HG03139 (cell line): ENCODE measurements around the gene TBC1D22A.

Experiments
- ATAC-seq: cut with Tn5 transposase; IDR thresholded peaks from one replicate; pipeline ENCODE4 v1.9.1; 2021; ENCODE audit not compliant: unreplicated experiment

The TBC1D22A gene

GRCh38 chr22:47006433-47006832, 244.0 kb downstream of the TBC1D22A start:
- ATAC-seq = no peak

DNA sequence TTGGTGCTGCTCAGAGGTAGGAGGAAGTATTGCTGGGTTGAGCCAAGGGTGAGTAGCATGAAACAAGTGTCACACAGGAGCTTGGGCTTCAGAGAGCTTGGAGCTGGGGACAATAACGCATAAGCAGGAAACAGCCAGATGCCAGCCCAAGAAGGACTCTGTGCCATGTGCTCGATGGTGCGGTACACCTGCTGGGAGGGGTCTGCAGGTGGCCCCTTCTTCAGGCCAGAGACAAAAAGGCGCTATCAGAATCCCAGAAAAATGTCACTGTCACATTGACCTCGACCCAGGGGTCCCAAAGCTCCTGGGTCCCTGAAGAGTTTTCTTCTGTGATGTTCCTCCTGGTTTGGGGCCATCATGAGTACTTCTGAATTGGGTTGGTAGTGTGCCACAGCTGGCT, 244.4 kb downstream of the TBC1D22A start:
- no peak for ATAC-seq

- no peak for ATAC-seq
Observed at GRCh38 chr22:47007496-47007895, 245.0 kb downstream of the TBC1D22A start.

GRCh38 chr22:47008208-47008885, 245.9 kb downstream of the TBC1D22A start:
- ATAC-seq = no peak

DNA sequence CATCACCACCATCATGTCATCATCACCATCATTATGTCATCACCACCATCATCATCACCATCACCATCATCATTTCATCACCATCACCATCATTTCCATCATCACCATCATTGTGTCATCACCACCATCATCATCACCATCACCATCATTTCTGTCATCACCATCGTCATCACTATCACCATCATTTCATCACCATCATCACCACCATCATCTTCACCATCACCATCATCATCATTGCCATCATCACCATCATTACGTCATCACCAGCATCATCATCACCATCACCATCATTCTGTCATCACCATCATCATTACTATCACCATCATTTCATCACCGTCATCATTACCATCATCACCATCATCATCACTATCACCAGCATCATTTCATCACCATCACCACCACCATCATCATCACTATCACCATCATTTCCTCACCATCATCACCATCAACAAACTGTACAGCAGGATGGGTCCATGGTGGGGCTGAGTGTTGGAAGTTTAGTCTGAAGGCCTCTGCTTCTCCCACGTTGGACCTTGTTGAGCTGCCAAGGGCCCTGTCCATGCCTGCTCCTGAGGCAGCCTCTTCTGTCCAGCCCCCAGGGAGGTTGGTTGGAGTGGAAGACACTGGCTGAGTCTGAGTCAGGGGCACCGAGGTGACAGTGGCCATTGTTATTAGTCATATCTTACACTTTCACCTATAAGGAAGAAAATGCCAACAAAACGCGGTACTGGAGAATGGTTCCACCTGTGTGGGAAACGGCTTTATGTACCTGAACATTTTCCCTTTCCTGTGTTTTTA, 247.1 kb downstream of the TBC1D22A start:
- no peak for ATAC-seq

DNA sequence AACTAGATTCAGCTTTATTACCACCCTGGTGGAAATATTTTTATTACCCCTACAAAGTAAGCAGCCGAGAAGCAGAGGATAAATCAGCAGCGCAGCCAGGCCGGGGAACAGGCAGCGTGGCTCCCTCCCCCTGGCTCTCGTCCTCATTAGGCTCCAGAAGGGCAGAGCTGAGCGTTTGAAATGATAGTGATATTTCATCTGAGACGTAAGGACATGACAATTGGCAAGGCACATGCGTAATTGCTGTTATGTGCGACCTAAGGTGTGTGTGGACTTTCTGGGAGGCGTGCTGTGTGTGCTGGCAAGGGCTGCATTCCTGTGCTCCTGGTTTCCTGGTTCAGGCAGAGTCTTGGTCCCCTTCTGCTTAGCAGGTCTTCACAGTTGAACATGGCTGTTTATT, 247.8 kb downstream of the TBC1D22A start:
- ATAC-seq = no peak

GRCh38 chr22:47011131-47011858, 248.8 kb downstream of the TBC1D22A start:
- no peak for ATAC-seq

- ATAC-seq = no peak
Observed at GRCh38 chr22:47011859-47012258, 249.4 kb downstream of the TBC1D22A start.

DNA sequence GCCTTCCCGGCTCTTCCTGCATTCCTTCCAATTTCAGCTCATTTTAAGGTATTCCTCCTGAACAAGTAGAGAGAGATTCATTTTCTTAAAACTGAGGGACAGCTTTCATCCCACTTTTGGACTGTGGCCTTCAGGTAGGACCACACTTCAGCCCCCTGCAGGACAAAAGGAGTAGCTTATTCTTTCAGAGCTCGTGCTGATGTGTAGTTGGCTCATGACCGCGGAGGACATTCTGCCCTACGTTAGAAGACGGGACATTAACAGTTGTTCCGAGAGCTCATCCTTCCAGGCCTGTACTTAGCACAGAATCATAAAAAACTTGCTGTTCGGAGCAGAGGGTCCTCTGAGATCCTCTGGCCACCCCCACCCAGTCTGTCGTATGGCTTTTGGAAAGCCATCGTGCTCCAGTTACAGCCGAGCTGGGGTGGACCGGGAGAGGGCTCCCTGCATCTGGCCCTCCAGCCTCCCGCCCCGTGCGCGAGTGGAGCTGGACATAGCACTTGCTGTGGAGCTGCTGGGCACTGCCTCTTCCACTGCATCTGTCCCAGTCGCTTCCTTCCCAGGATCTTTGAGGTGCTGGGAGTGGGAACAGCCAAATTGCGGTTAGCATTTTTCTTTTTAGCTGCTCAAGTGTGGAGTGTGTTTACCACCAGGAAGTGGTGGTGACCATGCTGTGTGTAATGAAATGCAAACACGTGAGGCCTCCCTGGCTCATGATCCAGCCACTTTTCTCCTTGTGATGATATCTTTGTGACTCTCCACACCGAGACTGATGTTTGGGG, 250.3 kb downstream of the TBC1D22A start:
- ATAC-seq = no peak

DNA sequence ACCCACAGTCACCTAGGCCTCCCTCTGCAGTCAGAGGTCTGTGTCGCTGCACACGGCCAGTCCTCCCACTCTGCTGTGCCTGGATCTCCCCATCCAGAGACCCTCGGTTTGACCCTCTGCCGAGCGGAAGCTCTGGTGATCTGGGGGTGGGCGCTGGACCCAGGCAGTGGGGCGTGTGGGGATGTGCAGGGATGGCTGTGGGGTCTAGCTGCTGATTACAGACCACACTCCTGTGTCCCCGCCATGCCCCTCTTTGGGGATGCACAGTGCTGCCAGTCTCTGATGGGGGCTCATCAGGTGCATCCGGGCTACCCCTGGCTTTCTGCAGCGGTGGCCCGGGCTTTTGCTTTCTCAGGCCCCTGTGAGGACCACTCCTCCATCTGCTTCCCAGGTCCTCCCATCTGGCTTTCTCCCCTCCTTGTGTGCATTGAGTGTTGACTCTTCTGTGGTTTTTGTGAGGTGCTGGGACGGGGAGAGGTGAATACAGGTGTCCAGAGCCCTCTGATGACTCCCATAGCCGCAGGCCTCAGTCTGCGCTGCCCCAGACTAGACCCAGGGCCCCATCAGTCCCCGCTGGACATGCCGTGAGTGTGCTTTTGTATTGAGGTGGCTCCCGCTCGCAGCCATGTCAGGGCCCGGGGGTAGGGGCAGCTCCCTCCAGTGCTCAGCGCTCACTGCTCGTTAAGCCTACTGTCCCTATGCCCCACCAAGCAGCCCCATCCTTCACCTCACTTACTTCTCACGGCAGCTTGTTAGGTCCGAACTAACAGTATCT, 251.6 kb downstream of the TBC1D22A start:
- ATAC-seq = no peak

DNA sequence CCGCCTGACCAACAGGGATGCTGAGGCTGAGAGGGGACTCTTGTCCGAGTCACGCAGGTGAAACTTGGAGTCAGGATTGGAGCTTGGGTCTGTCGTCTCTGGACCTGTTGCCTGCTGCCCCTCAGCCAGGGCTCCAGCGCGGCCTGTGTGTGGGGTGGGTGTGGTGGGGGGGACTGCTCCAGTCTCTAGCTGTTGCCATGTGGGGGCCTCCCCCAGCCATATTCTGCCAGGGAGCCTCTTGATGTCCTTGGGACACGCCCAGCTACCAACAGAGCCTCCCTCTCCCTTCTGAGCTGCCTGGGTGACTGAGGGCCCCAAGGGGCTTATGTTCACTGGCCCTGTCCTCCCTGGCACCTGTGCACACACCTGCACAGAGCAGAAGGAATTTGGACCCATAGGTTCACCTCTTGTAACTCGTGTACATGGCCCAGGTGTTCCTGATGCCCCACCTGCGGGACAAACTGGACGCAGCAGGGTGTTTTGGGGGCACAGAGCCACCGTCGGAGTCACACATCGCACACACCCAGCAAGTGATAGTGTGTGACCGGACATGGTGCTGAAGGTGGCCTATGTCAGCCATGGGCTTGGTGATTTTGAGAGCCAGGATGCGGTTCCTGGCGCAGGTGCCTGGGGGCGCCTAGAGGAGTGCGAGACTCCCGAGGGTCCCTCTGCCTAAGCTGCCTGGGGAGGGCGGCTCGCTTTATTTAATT, 252.3 kb downstream of the TBC1D22A start:
- no peak for ATAC-seq

DNA sequence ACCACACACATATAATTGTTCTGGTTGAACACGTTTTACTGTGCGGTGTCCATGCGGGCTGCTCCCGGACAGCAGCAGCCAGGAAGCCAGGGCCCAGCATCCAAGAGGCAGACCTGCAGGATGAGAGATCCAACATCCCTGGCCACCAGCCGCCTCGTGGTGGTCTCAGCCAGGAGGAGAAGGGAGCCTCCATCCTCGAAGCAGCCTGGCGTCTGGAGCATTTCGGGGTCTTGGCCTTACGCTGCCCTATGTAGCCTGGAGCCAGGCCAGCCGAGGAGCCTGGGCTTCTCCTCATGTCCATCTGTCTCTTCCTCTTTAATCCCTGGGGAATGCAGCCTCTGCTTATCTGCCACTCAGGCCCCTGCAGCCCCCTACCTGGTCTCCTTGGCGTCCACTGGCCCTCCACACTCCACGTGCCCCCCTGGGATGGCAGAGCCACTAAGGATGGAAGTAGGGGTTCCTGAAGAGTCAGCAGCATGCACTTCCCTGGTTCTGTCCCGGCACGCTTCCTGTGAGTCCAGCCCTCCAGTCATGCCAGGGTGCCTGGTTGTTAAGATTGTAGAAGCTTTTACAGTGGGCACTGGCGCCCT, 253.2 kb downstream of the TBC1D22A start:
- no peak for ATAC-seq

- ATAC-seq = no peak
Observed at GRCh38 chr22:47016631-47017030, 254.2 kb downstream of the TBC1D22A start.

DNA sequence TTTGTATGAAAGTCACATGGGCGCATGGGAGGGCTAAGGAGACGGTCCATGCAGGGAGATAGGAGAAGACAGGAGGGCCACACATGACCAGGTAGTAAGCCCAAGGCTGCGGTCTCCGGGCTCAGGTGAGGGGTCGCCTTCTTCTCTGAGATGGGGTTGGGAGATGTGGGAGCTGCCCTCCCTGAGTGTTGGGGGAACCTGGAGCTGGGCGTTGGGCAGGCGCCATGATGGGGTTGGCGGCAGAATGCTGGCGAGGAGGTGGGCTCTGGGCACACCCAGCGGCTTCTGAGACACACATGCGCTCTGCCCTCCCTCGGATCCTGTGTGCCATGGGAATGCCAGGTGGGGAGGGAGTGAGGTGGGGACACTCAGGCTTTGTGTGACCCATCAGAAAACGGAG, 254.8 kb downstream of the TBC1D22A start:
- ATAC-seq = no peak

DNA sequence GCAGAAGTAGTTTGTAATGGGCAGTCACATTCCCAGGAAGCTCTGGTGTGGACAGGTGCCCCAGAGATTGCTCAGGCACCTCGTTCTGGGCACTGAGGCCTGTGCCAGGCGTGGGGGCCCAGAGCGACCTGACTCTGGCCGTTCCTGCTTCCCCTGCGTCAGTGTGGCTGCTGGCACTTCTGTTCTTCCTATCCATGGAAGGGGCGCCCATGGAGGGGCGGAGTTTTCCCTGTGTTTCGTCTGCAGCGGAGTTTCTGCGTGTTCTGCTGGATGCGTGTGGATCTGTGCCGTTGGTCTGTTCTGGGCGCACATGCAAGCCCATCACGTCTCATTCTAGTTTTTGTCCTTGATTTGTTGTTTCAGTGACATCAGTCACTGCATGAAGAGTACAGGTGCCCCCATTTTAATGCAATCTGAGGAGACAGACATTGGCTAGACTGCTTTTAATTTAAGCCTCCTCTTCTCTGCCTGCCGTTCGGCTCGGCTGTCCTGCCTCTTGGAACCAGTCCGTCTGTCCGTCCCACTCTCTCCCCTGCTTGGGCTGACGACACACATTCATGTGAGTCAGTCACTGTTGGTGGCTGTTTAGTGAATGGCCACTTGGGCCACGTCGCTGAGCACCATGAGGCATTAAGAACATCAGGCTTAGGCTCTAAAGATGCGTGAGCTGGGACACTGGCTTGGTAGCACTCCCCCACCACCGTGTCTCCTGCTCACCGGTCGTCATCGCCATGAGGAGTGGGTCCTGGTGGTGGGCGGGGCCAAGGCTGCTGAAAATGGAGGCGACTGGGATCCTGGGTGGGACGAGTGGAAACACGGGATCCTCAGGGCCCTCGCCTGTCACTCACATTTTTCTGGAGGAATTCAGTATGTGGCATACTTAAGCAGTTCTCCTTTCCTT, 255.8 kb downstream of the TBC1D22A start:
- ATAC-seq = no peak

DNA sequence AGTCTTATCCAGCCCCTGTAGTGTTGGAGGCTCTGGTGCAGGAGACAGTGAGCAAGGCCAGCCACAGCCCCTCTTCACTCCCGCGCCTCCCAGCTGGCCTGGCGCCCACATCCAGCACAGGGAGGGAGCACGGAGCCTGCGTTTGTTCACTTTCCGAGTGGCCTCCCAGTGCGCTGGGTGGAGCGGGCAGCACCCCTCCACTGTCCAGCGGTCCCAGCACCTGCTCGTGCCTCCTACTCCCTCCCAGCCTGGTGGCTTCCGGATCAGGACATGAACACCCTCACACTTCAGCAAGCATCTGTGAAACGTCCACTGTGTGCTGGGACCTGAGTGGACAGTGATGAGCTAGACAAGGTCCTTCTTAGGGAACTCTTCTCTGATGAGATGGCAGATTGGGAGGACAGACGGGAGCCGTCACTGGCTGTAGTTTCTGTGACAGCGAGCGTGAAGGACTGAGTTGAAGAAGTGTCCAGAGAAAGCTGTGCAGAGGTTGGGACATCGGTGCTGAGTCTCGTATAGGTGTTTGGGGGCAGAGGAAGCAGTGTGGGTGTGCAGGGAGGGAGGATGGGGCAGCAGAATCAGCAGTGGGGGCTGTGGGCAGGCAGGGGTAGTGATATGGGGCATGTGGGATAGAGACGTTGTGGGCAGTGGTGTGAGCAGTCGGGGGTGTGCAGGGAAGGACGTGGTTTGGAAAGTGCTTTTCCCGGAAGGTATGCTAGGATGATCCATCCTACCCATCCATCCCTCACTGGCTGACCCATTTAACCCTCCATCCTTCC, 256.8 kb downstream of the TBC1D22A start:
- ATAC-seq = no peak

DNA sequence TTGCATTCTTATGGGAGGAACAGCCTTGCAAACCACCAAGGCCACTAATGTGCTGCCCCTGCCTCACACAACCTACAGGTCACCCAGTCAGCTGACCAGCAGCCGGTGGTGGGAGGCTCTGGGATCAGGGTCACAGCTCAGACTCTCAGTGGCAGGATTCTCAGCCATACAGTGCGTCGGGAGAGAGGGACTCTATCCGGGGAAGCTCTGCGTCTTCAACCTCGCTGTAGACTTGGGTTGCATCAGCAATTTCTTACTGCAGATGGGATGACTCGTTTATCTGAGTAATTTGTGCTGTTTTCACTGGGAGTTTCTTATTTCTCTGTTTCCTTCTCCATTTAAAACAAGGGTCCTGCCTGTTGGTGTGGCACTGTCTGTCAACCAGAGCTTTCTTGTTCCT, 257.7 kb downstream of the TBC1D22A start:
- ATAC-seq = no peak
